ENCODE results near the gene MYO16.
"Not testable (repeated sequence)": the region's sequence is repeated elsewhere in the genome, so short reads cannot be mapped to it uniquely, and the experiment has no call there.

Gene MYO16

GRCh38 chr13:108987944-108988343 is 358.5 kb downstream of the MYO16 start:
- DNase-seq = no peak

DNA sequence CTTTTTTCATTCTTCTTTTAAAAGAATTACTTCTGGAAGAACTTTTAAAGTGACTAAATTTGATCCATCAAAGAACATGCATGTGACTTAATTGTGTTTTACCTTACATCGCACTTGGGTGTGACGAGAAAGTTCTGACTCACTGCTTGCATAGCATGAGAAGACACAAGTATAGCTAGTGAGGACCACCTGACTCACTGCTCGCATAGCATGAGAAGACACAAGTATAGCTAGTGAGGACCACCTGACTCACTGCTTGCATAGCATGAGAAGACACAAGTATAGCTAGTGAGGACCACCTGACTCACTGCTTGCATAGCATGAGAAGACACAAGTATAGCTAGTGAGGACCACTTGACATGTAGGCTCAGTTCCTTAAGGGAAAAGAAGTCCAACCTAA is 362.0 kb downstream of the MYO16 start:
- not testable (repeated sequence) for DNase-seq

DNA sequence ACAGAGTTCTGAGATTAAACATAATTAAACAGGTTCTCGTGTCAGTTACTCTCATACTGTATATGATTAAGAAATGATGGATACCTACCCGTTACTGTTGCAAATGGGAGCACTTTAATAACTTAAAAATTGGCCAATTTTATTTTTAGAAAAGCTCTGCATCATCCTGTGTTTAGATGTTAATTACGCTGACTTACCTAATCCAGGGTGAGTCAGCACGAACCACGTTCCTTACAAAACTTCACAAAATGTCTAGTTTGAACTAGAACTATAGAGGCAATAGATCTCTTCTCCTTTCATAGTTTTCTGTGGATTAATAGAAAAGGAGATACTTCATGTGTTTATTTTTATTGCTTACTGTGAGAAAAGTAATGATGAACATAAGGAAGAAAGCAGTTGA is 363.9 kb downstream of the MYO16 start:
- DNase-seq = no peak

DNA sequence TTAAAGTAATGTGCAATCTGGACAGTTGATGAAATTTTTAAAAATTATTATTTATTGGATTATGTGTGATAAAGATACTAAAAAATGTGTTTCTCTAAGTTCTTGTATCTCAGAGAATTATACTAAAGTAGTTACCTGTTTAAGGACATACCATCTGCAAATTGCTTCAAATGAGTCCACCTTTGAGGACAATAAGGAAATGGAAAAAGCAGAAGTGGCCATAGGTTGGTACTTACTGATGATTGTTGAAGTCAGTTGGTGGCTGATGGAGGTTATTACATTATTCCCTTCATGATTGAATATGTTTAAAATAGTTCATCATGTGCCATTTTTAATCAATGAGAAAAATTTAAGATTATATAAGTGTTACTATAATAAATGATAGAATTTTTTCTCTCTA is 367.0 kb downstream of the MYO16 start:
- no peak for DNase-seq

DNA sequence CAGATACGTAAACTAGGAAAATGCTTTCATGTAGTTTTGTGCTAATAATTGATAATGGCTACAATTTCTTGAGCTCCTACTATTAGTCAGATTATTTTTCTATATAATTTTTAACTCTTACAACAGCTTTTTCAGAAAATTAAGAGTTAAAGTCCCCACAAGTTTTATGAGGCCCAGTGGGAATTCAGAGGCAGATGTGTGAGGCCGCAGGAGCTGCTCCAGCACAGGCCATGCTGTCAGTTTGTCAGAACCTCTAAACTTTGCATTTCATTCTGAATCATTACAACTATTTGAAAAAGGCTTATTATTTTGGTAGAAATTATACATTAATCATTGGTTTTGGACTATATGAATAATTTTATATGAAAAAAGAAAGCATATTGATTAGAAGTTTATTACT is 370.8 kb downstream of the MYO16 start:
- DNase-seq = no peak

DNA sequence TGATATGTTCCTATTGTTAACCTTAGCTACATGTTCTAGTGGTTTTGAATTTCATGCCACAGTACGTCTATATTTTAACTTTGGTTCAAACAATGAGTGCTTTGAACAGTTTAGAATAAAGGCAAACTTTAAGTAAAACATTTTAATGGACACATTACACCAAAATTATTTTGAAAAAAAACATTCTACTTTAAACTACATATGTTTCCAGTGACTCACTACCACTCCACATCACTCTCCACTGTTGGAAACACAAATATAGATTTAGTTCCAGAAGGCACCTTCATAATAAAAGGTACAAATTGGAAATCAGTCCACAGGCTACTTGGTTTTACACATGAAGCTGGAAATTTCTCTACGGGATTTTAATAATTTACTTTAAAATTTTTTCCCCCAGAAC is 373.5 kb downstream of the MYO16 start:
- DNase-seq = no peak

DNA sequence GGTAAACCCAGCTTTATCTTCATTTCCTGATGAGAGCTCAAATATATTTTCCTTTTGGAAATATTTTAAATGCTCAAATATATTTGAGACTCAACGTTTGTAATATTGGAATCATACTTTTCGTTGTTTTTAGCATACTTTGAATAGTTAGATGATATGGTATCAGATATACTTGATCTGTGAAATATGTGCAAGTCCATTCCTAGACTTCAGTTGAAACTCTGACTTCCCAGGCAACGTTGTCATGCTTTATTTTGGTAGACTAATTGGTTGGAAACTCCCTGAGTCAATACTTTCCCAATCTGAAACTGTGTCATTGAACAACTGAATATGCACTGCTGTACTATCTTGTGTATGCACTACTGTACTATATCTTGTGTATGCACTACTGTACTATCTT is 378.5 kb downstream of the MYO16 start:
- DNase-seq = no peak

DNA sequence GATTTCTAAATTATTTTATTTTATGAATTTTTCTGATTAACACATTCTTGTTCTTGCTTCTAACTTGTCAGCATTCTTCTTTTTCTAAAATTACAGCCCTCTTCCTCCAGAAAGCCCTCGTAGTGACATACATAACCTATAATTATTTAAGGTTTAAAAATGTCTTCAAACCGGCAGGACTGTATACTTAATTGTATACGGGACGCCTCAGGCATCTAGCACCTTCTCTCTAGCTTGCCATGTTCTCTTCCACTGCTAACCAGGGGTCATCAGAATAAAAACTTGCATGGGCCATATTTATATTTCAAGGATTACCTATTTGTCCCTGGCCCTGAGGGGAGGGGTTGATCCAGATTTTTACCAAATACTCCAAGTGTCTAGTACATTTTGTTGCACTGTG is 380.3 kb downstream of the MYO16 start:
- DNase-seq = no peak

DNA sequence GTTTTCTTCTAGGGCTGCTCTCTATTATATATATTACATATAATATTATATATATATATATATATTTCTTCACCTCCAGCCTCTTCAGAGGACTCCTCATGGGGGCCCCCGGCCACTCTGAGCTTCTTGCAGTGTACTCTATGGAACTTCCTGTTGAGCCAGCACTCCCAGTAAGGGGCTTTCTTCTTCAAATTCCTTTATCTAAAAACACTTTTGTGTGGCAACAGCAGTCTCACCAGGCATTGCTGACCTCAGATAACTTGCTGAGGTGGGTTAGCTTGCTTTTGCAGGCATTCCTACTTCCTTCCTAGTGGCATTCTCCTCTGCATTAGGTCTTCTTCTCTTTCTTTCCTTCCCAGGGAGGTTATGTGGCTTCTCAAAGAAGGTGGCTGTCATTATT is 381.5 kb downstream of the MYO16 start:
- no peak for DNase-seq

DNA sequence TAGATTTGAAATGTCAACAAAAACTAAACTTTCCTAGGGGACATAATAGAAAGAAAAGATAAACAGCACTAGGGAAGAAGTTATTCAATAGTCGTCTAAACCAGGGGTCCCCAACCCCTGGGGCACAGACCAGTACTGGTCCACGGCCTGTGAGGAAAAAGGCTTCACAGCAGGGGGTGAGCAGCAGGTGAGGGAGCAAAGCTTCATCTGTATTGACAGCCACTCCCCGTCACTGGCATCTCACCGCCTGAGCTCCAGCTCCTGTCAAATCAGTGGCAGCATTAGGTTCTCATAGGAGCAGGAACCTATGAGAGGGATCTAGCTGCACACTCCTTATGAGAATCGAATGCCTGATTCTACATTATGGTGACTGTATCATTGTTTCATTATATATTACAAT is 382.7 kb downstream of the MYO16 start:
- no peak for DNase-seq

- DNase-seq = no peak
Measured at GRCh38 chr13:109021558-109021957, 392.1 kb downstream of the MYO16 start.

GRCh38 chr13:109024611-109025010 is 395.2 kb downstream of the MYO16 start:
- DNase-seq = no peak

DNA sequence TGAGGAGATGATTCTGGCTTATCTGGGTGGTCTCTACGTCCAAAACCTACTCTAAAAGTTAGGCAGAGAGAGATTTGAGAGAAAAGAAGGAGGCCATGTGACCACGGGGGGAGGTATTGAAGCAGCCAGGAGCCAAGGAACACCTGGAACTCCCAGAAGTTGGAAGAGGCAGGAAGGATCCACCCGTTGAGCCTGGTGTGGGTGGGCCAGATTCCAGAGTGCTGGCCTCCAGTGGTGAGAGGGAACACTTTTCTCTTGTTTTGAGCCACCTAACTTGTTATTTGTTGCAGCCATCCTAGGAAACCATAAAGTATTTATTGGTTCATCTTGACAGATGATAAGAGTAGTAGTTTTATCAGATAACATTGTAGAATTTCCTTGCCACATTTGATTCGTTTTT is 396.9 kb downstream of the MYO16 start:
- no peak for DNase-seq

DNA sequence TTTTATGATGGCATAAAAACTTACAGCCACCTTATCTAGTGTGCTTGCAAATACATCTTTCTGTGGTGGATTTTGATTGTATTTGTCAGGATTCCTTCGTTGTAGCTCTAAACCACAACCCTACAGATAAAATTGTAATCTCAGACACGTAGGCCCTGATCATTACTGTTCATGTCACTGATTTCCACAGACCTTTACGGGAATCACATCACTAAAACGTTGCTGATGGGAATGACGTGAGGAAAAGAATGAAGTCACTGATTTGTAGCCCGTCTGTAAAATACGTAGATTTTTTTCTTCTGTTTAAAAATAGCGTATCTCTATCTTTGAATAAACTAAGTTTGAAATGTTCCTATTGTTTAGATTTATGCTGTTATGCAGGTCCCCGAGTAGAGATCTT is 399.2 kb downstream of the MYO16 start:
- no peak for DNase-seq

DNA sequence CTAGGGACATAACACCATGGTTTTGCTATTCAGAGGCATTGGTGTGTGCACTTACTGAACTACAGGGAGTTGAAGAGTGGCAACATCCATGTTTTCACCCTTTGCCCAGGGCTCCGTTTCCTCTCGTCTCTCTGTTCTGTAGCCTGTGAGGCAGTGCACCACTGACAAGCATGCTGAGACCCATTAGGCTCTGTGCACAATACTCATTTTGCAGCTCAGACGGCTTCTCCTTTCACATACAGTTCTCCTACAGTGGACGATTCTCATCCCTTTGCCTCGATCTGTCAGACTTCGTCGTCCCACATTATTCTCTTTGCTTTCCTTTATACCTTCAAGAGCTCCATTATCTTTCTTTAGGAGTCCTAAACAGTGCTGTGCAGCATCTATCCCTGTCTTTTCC is 403.7 kb downstream of the MYO16 start:
- no peak for DNase-seq

DNA sequence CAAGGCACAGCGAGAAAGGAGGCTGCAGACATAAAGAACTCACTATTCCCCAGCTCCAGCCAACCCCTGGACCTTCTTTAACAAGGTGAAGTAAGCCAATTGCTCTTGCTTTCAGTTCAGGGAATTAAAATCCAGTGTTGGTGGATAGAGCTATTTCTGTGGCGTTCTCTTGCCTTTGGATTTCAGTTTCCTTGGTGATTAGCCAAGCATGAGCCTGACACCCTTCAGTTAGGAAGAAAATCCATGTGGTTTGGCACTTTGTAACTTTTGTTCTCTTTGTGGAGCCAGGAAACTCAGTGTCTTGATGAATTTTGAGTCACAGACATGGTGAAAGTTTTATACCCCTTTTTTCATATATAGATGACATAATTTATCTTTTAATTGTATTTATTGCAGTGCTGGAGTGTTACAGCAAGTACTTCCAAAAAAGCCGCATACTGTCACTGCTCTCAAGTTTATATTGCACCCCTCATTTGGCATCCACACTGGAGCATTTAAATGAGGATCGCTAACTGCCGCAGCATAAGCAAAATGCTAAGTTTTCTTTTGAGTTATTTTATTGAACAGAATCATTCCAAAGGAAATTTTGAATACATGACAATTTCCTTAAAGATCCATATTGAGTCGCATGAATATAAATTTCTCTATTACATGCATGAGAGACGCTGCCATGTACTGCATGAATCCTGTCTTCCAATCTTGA is 406.8 kb downstream of the MYO16 start:
- DNase-seq = no peak

GRCh38 chr13:109043636-109044035 is 414.2 kb downstream of the MYO16 start:
- no peak for DNase-seq

GRCh38 chr13:109055850-109056249 is 426.4 kb downstream of the MYO16 start:
- DNase-seq = no peak

DNA sequence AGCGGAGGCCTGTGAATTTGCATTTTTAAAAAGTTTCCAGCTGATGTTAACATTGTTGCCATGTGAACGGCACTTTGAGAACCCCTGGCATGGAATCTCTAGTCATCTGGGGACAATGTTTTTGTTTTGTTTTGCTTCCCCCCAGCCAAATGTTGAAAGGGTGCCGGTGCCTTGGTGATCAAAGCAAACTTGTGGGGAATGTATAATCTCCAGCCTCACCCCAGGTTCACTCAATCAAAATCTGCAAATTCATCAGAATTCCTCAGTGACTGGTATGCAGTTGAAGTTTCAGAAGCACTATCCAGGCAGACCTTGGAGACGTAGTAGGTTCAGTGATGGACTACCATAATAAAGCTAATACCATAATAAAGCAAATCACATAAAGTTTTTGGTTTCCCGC is 428.7 kb downstream of the MYO16 start:
- DNase-seq = no peak

DNA sequence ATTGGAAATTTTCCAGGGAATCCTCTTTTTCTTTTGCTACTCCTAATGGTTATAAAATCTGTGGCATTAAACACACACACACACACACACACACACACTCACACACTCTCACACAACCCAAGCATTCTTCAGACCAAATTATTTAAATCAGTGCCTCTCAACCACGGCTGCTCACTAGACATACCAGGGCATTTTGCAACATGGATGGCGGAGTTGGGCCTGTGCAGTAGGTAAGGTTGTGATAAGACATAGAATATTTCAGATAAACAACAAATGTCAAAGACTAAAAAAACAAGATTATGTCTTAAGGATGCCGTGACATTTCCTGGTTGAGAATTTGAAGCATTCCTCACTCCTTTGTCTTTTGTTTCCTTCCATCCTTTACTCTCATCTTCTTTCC is 443.1 kb downstream of the MYO16 start:
- no peak for DNase-seq

DNA sequence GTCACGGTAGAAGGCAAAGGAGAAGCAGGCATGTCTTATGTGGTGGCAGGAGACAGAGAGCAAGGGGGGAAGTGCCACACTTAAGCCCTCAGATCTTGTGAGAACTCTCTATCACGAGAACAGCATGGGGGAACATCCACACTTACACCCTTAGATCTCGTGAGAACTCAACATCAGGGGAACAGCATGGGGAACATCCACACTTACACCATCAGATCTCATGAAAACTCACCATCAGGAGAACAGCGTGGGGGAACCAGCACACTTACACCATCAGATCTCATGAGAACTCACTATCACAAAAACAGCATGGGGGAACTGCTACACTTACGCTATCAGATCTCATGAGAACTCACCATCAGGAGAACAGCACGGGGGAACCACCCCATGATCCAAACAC is 445.0 kb downstream of the MYO16 start:
- no peak for DNase-seq

DNA sequence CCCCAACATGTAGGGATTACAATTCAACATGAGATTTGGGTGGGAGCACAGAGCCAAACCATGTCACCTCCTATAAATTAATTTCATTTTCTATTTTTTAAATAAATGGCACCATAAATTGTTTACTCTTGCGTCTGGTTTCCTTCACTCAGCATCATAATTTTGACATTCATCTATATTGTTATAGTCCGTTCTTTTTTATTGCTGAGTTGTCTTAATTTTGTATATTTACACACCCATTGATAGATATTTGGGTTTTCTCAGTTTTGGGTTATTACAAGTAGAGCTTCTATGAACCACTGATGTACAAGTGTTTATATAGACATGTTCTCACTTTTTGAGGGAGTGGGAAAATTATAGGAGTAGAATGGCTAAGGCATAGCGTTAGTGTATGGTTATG is 445.4 kb downstream of the MYO16 start:
- DNase-seq = no peak

DNA sequence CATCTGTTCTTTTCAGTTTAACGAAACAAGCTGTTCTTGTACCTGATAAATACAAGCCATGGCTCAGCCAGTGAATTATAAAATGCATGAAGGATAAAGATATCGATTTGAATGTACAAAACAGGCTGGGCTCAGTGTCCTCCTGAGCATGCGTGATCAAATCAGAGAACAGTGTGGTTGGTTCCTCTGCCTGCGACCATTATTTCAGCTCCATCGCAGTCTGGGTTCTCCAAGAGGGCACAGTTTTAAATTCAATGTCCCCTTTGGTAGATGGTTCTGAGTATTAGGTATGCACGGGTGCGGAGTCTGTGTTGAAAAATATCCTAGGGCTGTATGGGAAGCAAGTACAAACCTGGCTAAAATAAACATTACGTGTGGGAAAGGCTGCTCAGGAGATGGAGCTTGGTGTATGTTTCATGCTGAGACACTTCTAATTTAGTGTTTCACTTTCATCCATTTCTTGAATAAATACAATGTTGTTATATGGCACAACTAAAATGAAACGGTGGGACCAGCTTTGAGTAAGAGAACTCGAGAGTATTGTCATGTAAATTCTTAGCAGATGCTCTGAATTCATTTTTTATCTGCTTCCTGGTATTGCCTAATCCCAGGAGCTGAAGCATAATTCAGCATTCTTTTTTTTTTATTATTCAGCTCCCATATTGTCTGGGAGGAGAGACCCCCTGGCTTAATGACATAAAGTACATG is 458.7 kb downstream of the MYO16 start:
- no peak for DNase-seq

GRCh38 chr13:109088624-109088917 is 459.2 kb downstream of the MYO16 start:
- no peak for DNase-seq

GRCh38 chr13:109090796-109091195 is 461.4 kb downstream of the MYO16 start:
- no peak for DNase-seq
